HL-60 (cell line): Measurements from ENCODE around the gene DCHS1.

ENCODE experiments used
- CTCF ChIP-seq: IDR thresholded peaks from one replicate; pipeline ENCODE4 v1.5.1; 2011; ENCODE audit warnings: low read length, control low read depth, inconsistent platforms; ENCODE audit not compliant: insufficient read depth
- POLR2AphosphoS5 ChIP-seq: IDR thresholded peaks from 2 replicates; pipeline ENCODE4 v1.6.1; 2012; ENCODE audit warnings: low read depth

- TF ChIP-seq CTCF (no peak), POLR2AphosphoS5 (no peak)
Measured at GRCh38 chr11:6681505-6681904, 25.9 kb upstream of the DCHS1 start.
